GM18498 (cell line): Measurements from ENCODE around the gene FUZ.

Experiments
- ATAC-seq: cut with Tn5 transposase; IDR thresholded peaks from one replicate; pipeline ENCODE4 v1.9.1; 2021; ENCODE audit warnings: mild to moderate bottlenecking, moderate library complexity; ENCODE audit not compliant: unreplicated experiment

Gene FUZ

GRCh38 chr19:49812997-49813861, at the start of gene FUZ:
TSS of gene FUZ (minus strand) at chr19:49813292. CDS start at chr19:49813106, 186 bp downstream.
- ATAC-seq: peak; percentile 60

GRCh38 chr19:49862391-49863253, 49.5 kb upstream of the FUZ start:
- ATAC-seq: no peak

GRCh38 chr19:49861541-49862378, 48.7 kb upstream of the FUZ start:
- ATAC-seq: no peak

GRCh38 chr19:49861107-49861506, 48.0 kb upstream of the FUZ start:
- no peak for ATAC-seq

- ATAC-seq: no peak
These were observed 47.4 kb upstream of the FUZ start for GRCh38 chr19:49860336-49861102.

GRCh38 chr19:49859682-49860335, 46.7 kb upstream of the FUZ start:
- no peak for ATAC-seq

GRCh38 chr19:49858088-49858985, 45.2 kb upstream of the FUZ start:
- ATAC-seq: no peak

GRCh38 chr19:49857838-49858087, 44.7 kb upstream of the FUZ start:
- no peak for ATAC-seq

- ATAC-seq: no peak
These were observed 44.2 kb upstream of the FUZ start for GRCh38 chr19:49857061-49857837.

- ATAC-seq: no peak
These were observed 43.5 kb upstream of the FUZ start for GRCh38 chr19:49856574-49857021.

- ATAC-seq: no peak
These were observed 42.8 kb upstream of the FUZ start for GRCh38 chr19:49855676-49856573.

- no peak for ATAC-seq
These were observed 42.2 kb upstream of the FUZ start for GRCh38 chr19:49855277-49855675.

- no peak for ATAC-seq
These were observed 41.5 kb upstream of the FUZ start for GRCh38 chr19:49854378-49855263.

- ATAC-seq: no peak
These were observed 40.8 kb upstream of the FUZ start for GRCh38 chr19:49853852-49854377.

GRCh38 chr19:49852631-49853126, 39.6 kb upstream of the FUZ start:
- no peak for ATAC-seq
